Stimulated activated naive B cell treated with anti-CD40 and anti-IgM and Interleukin-4, amounts not matched to agents 10 μg/mL and 1 μg/mL and 100 μg/mL, for 72 hours (primary cell): Measurements from ENCODE around the gene ZNF652.
"Not testable (repeated sequence)": the region's sequence is repeated elsewhere in the genome, so short reads cannot be mapped to it uniquely, and the experiment has no call there.

Source experiments
- ATAC-seq, 2 donors: fragments of 150-1000 bp; cut with Tn5 transposase; replicated peaks; 2 replicates each; pipeline ENCODE4 v1.10.0; 2021; ENCODE audit warnings: moderate library complexity in 1 of 2
- DNase-seq: peaks from one replicate; pipeline ENCODE4 v3.0.0; 2021
- H3K27ac Mint-ChIP-seq: one replicate; pipeline ENCODE4 v1.8.0; 2022; ENCODE audit warnings: mild to moderate bottlenecking, mixed read lengths
- H3K27me3 Mint-ChIP-seq, 2 donors: one replicate each; pipeline ENCODE4 v1.8.0; 2022; ENCODE audit warnings: mixed read lengths in 2 of 2
- H3K36me3 Mint-ChIP-seq, 2 donors: one replicate each; pipeline ENCODE4 v1.8.0; 2022; ENCODE audit warnings: mixed read lengths in 2 of 2, mild to moderate bottlenecking in 1 of 2
- H3K4me1 Mint-ChIP-seq, 2 donors: one replicate each; pipeline ENCODE4 v1.8.0; 2022; ENCODE audit warnings: mixed read lengths in 2 of 2, mild to moderate bottlenecking in 1 of 2
- H3K4me3 Mint-ChIP-seq, 2 donors: one replicate each; pipeline ENCODE4 v1.8.0; 2022; ENCODE audit warnings: mild to moderate bottlenecking in 2 of 2, mixed read lengths in 2 of 2, moderate library complexity in 1 of 2
- H3K9me3 Mint-ChIP-seq, 2 donors: one replicate each; pipeline ENCODE4 v1.8.0; 2022; ENCODE audit warnings: mixed read lengths in 2 of 2, mild to moderate bottlenecking in 1 of 2

ZNF652 gene

GRCh38 chr17:49292901-49293300 is 69.1 kb downstream of the ZNF652 start:
- Mint-ChIP-seq H3K27ac (no peak overlapping the region), H3K4me3 (no peak overlapping the region), H3K36me3 (peaks cover 0 to 11% of the 10 kb centered on the region in 2 donors), H3K9me3 (no peaks in the 10 kb centered on the region), H3K27me3 (no peaks in the 10 kb centered on the region), H3K4me1 (no peaks in the 10 kb centered on the region)
- ATAC-seq (no peak), DNase-seq (no peak)

- H3K4me1 Mint-ChIP-seq: no peaks in the 10 kb centered on the region
- no peak overlapping the region for H3K27ac Mint-ChIP-seq
- no peaks in the 10 kb centered on the region for H3K9me3 Mint-ChIP-seq
- DNase-seq (no peak), ATAC-seq (no peak)
- no peaks in the 10 kb centered on the region for H3K27me3 Mint-ChIP-seq
- H3K36me3 Mint-ChIP-seq: peaks cover 0 to 11% of the 10 kb centered on the region in 2 donors
- H3K4me3 Mint-ChIP-seq: no peak overlapping the region
Observed at GRCh38 chr17:49291929-49292328, 70.1 kb downstream of the ZNF652 start.

GRCh38 chr17:49290690-49291359 is 71.2 kb downstream of the ZNF652 start:
- H3K27ac Mint-ChIP-seq: no peak overlapping the region
- no peak for DNase-seq
- ATAC-seq: no peak

GRCh38 chr17:49288388-49288787 is 73.7 kb downstream of the ZNF652 start:
- ATAC-seq: no peak
- H3K4me3 Mint-ChIP-seq: no peak overlapping the region

More at GRCh38 chr17:49290690-49291359, 71.2 kb downstream of the ZNF652 start:
- H3K4me3 Mint-ChIP-seq: no peak overlapping the region
- peaks cover 0 to 11% of the 10 kb centered on the region in 2 donors for H3K36me3 Mint-ChIP-seq
- no peaks in the 10 kb centered on the region for H3K4me1 Mint-ChIP-seq
- no peaks in the 10 kb centered on the region for H3K27me3 Mint-ChIP-seq
- H3K9me3 Mint-ChIP-seq: no peaks in the 10 kb centered on the region

GRCh38 chr17:49287481-49287880 is 74.6 kb downstream of the ZNF652 start:
- no peak overlapping the region for H3K4me3 Mint-ChIP-seq
- peaks cover 0 to 2% of the 10 kb centered on the region in 2 donors for H3K27me3 Mint-ChIP-seq
- no peak for ATAC-seq
- H3K36me3 Mint-ChIP-seq: peaks cover 0 to 7% of the 10 kb centered on the region in 2 donors
- no peak for DNase-seq
- H3K27ac Mint-ChIP-seq: no peak overlapping the region
- no peaks in the 10 kb centered on the region for H3K9me3 Mint-ChIP-seq
- H3K4me1 Mint-ChIP-seq: no peaks in the 10 kb centered on the region

More at GRCh38 chr17:49288388-49288787, 73.7 kb downstream of the ZNF652 start:
- H3K9me3 Mint-ChIP-seq: no peaks in the 10 kb centered on the region
- H3K27me3 Mint-ChIP-seq: no peaks in the 10 kb centered on the region
- no peaks in the 10 kb centered on the region for H3K4me1 Mint-ChIP-seq
- peaks cover 0 to 8% of the 10 kb centered on the region in 2 donors for H3K36me3 Mint-ChIP-seq
- H3K27ac Mint-ChIP-seq: no peak overlapping the region
- no peak for DNase-seq

GRCh38 chr17:49286261-49286973 is 75.6 kb downstream of the ZNF652 start:
- ATAC-seq, H3K27me3 Mint-ChIP-seq, DNase-seq, H3K36me3 Mint-ChIP-seq, H3K4me3 Mint-ChIP-seq, H3K9me3 Mint-ChIP-seq, H3K27ac Mint-ChIP-seq, H3K4me1 Mint-ChIP-seq: not testable (repeated sequence)

- ATAC-seq (no peak), DNase-seq (no peak)
- H3K36me3 Mint-ChIP-seq: no peaks in the 10 kb centered on the region
- no peak overlapping the region for H3K4me3 Mint-ChIP-seq
- H3K9me3 Mint-ChIP-seq: no peaks in the 10 kb centered on the region
- peaks cover 0 to 4% of the 10 kb centered on the region in 2 donors for H3K27me3 Mint-ChIP-seq
- no peaks in the 10 kb centered on the region for H3K4me1 Mint-ChIP-seq
- no peak overlapping the region for H3K27ac Mint-ChIP-seq
Observed at GRCh38 chr17:49285716-49286115, 76.3 kb downstream of the ZNF652 start.

GRCh38 chr17:49280918-49281317 is 81.1 kb downstream of the ZNF652 start:
- Mint-ChIP-seq H3K36me3 (peaks cover 0 to 1% of the 10 kb centered on the region in 2 donors), H3K9me3 (no peaks in the 10 kb centered on the region), H3K27ac (no peak overlapping the region), H3K27me3 (peaks cover 4 to 6% of the 10 kb centered on the region in 2 donors), H3K4me1 (no peaks in the 10 kb centered on the region), H3K4me3 (no peak overlapping the region)
- no peak for DNase-seq
- ATAC-seq: no peak

- Mint-ChIP-seq H3K4me3 (no peak overlapping the region), H3K27me3 (peaks cover 4 to 6% of the 10 kb centered on the region in 2 donors), H3K9me3 (no peaks in the 10 kb centered on the region), H3K36me3 (peaks cover 0 to 1% of the 10 kb centered on the region in 2 donors), H3K4me1 (no peaks in the 10 kb centered on the region), H3K27ac (no peak overlapping the region)
- DNase-seq (no peak), ATAC-seq (no peak)
Observed at GRCh38 chr17:49280061-49280460, 82.0 kb downstream of the ZNF652 start.

GRCh38 chr17:49279263-49280015 is 82.6 kb downstream of the ZNF652 start:
- H3K27me3 Mint-ChIP-seq, H3K4me1 Mint-ChIP-seq, H3K27ac Mint-ChIP-seq, ATAC-seq, DNase-seq, H3K36me3 Mint-ChIP-seq, H3K4me3 Mint-ChIP-seq, H3K9me3 Mint-ChIP-seq: not testable (repeated sequence)

GRCh38 chr17:49278076-49278475 is 84.0 kb downstream of the ZNF652 start:
- Mint-ChIP-seq H3K4me1 (no peaks in the 10 kb centered on the region), H3K36me3 (peaks cover 0 to 1% of the 10 kb centered on the region in 2 donors), H3K9me3 (no peaks in the 10 kb centered on the region), H3K27me3 (peaks cover 4 to 6% of the 10 kb centered on the region in 2 donors), H3K27ac (no peak overlapping the region), H3K4me3 (no peak overlapping the region)
- ATAC-seq (no peak), DNase-seq (no peak)

GRCh38 chr17:49277638-49278037 is 84.4 kb downstream of the ZNF652 start:
- Mint-ChIP-seq H3K36me3 (peaks cover 0 to 1% of the 10 kb centered on the region in 2 donors), H3K27ac (no peak overlapping the region), H3K4me1 (no peaks in the 10 kb centered on the region), H3K27me3 (peaks cover 4 to 6% of the 10 kb centered on the region in 2 donors), H3K9me3 (no peaks in the 10 kb centered on the region), H3K4me3 (no peak overlapping the region)
- DNase-seq: no peak
- ATAC-seq: no peak

- H3K4me3 Mint-ChIP-seq, H3K4me1 Mint-ChIP-seq, DNase-seq, H3K27me3 Mint-ChIP-seq, H3K9me3 Mint-ChIP-seq, H3K27ac Mint-ChIP-seq, ATAC-seq, H3K36me3 Mint-ChIP-seq: not testable (repeated sequence)
Observed at GRCh38 chr17:49275981-49276380, 86.1 kb downstream of the ZNF652 start.

GRCh38 chr17:49269356-49269755 is 92.7 kb downstream of the ZNF652 start:
- ATAC-seq (no peak), DNase-seq (no peak)
- Mint-ChIP-seq H3K36me3 (no peaks in the 10 kb centered on the region), H3K4me1 (no peaks in the 10 kb centered on the region), H3K9me3 (no peaks in the 10 kb centered on the region), H3K27me3 (peaks cover 0 to 16% of the 10 kb centered on the region in 2 donors), H3K27ac (no peak overlapping the region), H3K4me3 (no peak overlapping the region)
